Heart right ventricle (tissue), 16 donors: ENCODE data around the gene ARID3C. TPM values are rescaled to one million over a fixed set of nuclear protein-coding genes. Genes with fewer than 3 reads are reported as not detected.
A peak's percentile ranks its signal among the peaks of the same experiment; 100 is the strongest.

ENCODE experiments used
- ATAC-seq, 8 donors: fragments of 200-7000 bp; cut with Tn5 transposase; one replicate each; pipeline ENCODE4 v1.9.1; 2020; ENCODE audit warnings: mild to moderate bottlenecking in 8 of 8, moderate library complexity in 8 of 8, moderate number of reproducible peaks in 1 of 8
- DNase-seq, 2 donors: peaks; one replicate each; pipeline ENCODE4 v3.0.0-alpha.2; 2020
- H3K27ac ChIP-seq, 10 donors: fragments of 200-600 bp; sonication (generic) in 2 of 10; one replicate each; pipeline versions ENCODE4 v1.5.0 to v1.8.0; 2020 to 2022; ENCODE audit warnings: mild to moderate bottlenecking in 3 of 10
- H3K27me3 ChIP-seq, 7 donors: fragments of 200-600 bp; one replicate each; pipeline ENCODE4 v1.8.0; 2021 to 2022; ENCODE audit warnings: mild to moderate bottlenecking in 2 of 7
- H3K36me3 ChIP-seq, 9 donors: fragments of 200-600 bp; sonication (generic) in 1 of 9; one replicate each; pipeline versions ENCODE4 v1.5.0 to v1.8.0; 2020 to 2022; ENCODE audit warnings: mild to moderate bottlenecking in 2 of 9
- H3K4me1 ChIP-seq, 9 donors: fragments of 200-600 bp; sonication (generic) in 1 of 9; one replicate each; pipeline versions ENCODE4 v1.5.0 to v1.8.0; 2020 to 2022; ENCODE audit warnings: mild to moderate bottlenecking in 4 of 9
- H3K4me3 ChIP-seq, 10 donors: fragments of 200-600 bp; sonication (generic) in 2 of 10; one replicate each; pipeline versions ENCODE4 v1.5.0 to v1.8.0; 2020 to 2022; ENCODE audit warnings: mild to moderate bottlenecking in 7 of 10, moderate library complexity in 2 of 10
- H3K9me3 ChIP-seq, 11 donors: fragments of 200-600 bp in 10 of 11; sonication (generic) in 2 of 11; one replicate each; pipeline versions ENCODE4 v1.5.0 to v1.8.0; 2013 to 2022; ENCODE audit warnings: mild to moderate bottlenecking in 2 of 11, control low read depth in 1 of 11, moderate library complexity in 1 of 11
- CTCF ChIP-seq, 9 donors: fragments of 200-600 bp; sonication (generic) in 2 of 9; IDR thresholded peaks; one replicate each; pipeline versions ENCODE4 v1.5.0 to v1.8.0; 2021 to 2022; ENCODE audit warnings: antibody characterized with exemption in 9 of 9, mild to moderate bottlenecking in 5 of 9, moderate library complexity in 1 of 9
- WGBS, 2 donors: extraction: QIAGEN DNeasy Blood & Tissue Kit; methylation state at CpG; one replicate each; pipeline ENCODE4 v1.1.7; 2013; ENCODE audit warnings: inconsistent platforms in 1 of 2; 5-methylcytosine and 5-hydroxymethylcytosine counted together
- intact Hi-C, 10 donors: fragments of 100-400 bp; cut with DNase I; formaldehyde crosslinking; loops; one replicate each; pipeline versions ENCODE4 v1.11.1 to v1.14.2; 2022
- polyA plus RNA-seq, 2 donors: library from polyadenylated mRNA; stranded (reverse); fragments of 200-250 nt; gene quantifications; one replicate each; pipeline ENCODE4 v1.2.3, GENCODE V29; 2013
- total RNA-seq, 10 donors: library from RNA; stranded (reverse); fragmentation: NEBNext Ultra II Directional in 3 of 10; extraction: Animal tissue kit (Norgen Biotek cat#: 25700) in 3 of 10; gene quantifications; one replicate each; pipeline versions ENCODE4 v1.2.1 to v1.2.4, GENCODE V29; 2021 to 2023
- donor health status: Arrhythmogenic right ventricular cardiomyopathy.
- donor health status: ischemic (EF 13 %, LVEDD 7.1; RV severe dilation, severe dysfunction).
- donor health status: healthy with polysubstance abuse.
- donor health status: DM: no; HTN: yes; CAD: no.
- donor health status: DM: no; HTN: no; CAD: no.
- donor health status: ischemic (EF 25% LVEDD 6.9; RV normal size, moderate dysfunction).
- donor health status: ischemic (EF 25% LVEDD 5.7; RV mildly dilated, moderate dysfunction).
- donor health status: healthy.
- donor health status: DM: yes; HTN: yes; CAD: no.
- donor health status: Ischemic cardiomyopathy.
- donor health status: ischemic (EF 35%, LVEDD 5.7; RV mildly dilated, moderate dysfunction).
- donor health status: nonischemic (EF 11% LVEDD 7.7; RV severe dilation, severe dysfunction).
- donor health status: DM: yes; HTN: yes; CAD: no.
- donor health status: PGD.
- donor health status: ischemic (EF 29% LVEDD 5.4; RV normal size, mild dysfunction).
- donor health status: nonischemic (EF 23%, LVEDD 6.1; RV moderate dilation, normal function).

Gene ARID3C
- total and polyA plus RNA-seq, 12 donors, result not detected

GRCh38 chr9:34630402-34631154 is 1.7 kb upstream of the ARID3C start:
- no peak for TF ChIP-seq CTCF (IDR thresholded peaks at IDR 0.05)
- peaks cover 23 to 55% (median 45%) of the 10 kb centered on the region in 7 donors for H3K27me3 ChIP-seq
- DNase-seq (no peak), ATAC-seq (no peak)
- WGBS, 2 donors, result 41 to 42% methylated on average over 5 of the region's 5 CpGs
- H3K4me1 ChIP-seq, result peaks cover 4 to 20% (median 8%) of the 10 kb centered on the region in 9 donors
- H3K9me3 ChIP-seq, result no peaks in the 10 kb centered on the region
- H3K4me3 ChIP-seq, result no peak overlapping the region
- no peak overlapping the region for H3K27ac ChIP-seq
- intact Hi-C loops, result no loop called here
- H3K36me3 ChIP-seq, result peaks cover 0 to 8% (median 0%) of the 10 kb centered on the region in 9 donors

- H3K4me3 ChIP-seq, result peak overlapping the region in 3 of 10 donors; percentile 37 to 59 (median 51)
- TF ChIP-seq CTCF (IDR thresholded peaks at IDR 0.05), result no peak
- peaks cover 4 to 22% (median 8%) of the 10 kb centered on the region in 9 donors for H3K4me1 ChIP-seq
- DNase-seq (no peak), ATAC-seq (no peak)
- WGBS, 2 donors, result 28 to 30% methylated on average over 5 of the region's 5 CpGs
- intact Hi-C loops, result no loop called here
- H3K27me3 ChIP-seq, result peaks cover 30 to 66% (median 57%) of the 10 kb centered on the region in 7 donors
- H3K9me3 ChIP-seq, result no peaks in the 10 kb centered on the region
- H3K27ac ChIP-seq, result no peak overlapping the region
- H3K36me3 ChIP-seq, result no peaks in the 10 kb centered on the region
These were observed 584 bp upstream of the ARID3C start for GRCh38 chr9:34629491-34629808.

GRCh38 chr9:34627716-34628655 is 880 bp downstream of the ARID3C start:
- DNase-seq (no peak), ATAC-seq (no peak)
- Histone ChIP-seq H3K27me3 (peaks cover 37 to 81% (median 71%) of the 10 kb centered on the region in 7 donors), H3K4me1 (peaks cover 4 to 31% (median 18%) of the 10 kb centered on the region in 9 donors), H3K9me3 (no peaks in the 10 kb centered on the region), H3K27ac (no peak overlapping the region), H3K36me3 (no peaks in the 10 kb centered on the region), H3K4me3 (peak overlapping the region in 7 of 10 donors; percentile 37 to 59 (median 48))
- TF ChIP-seq CTCF (IDR thresholded peaks at IDR 0.05), result no peak
- intact Hi-C loops, result no loop called here
- WGBS, 2 donors, result 37 to 40% methylated on average over 20 of the region's 20 CpGs

GRCh38 chr9:34625186-34625486 is 3.7 kb downstream of the ARID3C start:
- Histone ChIP-seq H3K36me3 (no peaks in the 10 kb centered on the region), H3K4me1 (peaks cover 4 to 38% (median 24%) of the 10 kb centered on the region in 9 donors), H3K27me3 (peaks cover 37 to 92% (median 85%) of the 10 kb centered on the region in 7 donors), H3K9me3 (no peaks in the 10 kb centered on the region), H3K4me3 (no peak overlapping the region), H3K27ac (no peak overlapping the region)
- DNase-seq (no peak), ATAC-seq (no peak)
- no peak for TF ChIP-seq CTCF (IDR thresholded peaks at IDR 0.05)
- intact Hi-C loops, result no loop called here
- 53 to 72% methylated on average over 3 of the region's 3 CpGs for WGBS, 2 donors
